Thyroid gland (tissue), 4 donors: Measurements from ENCODE around the gene AKAP6.

Source experiments
- POLR2A ChIP-seq, 2 donors: fragments of 450-650 bp; IDR thresholded peaks; one replicate each; pipeline ENCODE4 v1.6.1; 2017; ENCODE audit warnings: antibody characterized with exemption in 2 of 2, mild to moderate bottlenecking in 2 of 2, moderate library complexity in 1 of 2
- TF ChIP-seq, protein P1 (sequence below), 6 experiments: fragments of 200-600 bp in 3 of 6; fragments of 450-650 bp in 3 of 6; sonication (generic) in 3 of 6; IDR thresholded peaks; one replicate each; pipeline ENCODE4 v1.5.1; 2016 to 2019; ENCODE audit warnings: antibody characterized with exemption in 6 of 6, mild to moderate bottlenecking in 2 of 6, inconsistent platforms in 1 of 6, moderate library complexity in 1 of 6

DNA sequence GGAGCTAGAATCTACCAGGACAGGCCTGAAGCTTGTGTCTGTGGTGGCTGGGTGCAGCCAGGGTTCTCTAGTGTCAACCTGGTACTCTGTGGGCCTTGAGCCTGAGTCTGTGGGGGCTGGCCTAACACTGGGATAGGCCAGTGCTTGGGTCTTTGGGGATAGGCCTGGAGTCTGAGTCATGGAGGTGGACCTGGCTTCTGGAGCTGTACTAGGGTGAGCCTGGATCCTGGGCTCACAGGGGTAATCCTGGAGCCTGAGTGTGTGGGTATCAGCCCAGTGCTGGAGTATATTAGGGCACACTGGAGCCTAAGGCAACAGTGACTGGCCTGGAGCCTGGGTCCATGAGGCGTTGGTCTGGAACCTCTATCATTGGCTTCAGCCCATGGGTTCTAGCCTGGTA is 427.1 kb downstream of the AKAP6 start:
- TF ChIP-seq, protein P1, sequence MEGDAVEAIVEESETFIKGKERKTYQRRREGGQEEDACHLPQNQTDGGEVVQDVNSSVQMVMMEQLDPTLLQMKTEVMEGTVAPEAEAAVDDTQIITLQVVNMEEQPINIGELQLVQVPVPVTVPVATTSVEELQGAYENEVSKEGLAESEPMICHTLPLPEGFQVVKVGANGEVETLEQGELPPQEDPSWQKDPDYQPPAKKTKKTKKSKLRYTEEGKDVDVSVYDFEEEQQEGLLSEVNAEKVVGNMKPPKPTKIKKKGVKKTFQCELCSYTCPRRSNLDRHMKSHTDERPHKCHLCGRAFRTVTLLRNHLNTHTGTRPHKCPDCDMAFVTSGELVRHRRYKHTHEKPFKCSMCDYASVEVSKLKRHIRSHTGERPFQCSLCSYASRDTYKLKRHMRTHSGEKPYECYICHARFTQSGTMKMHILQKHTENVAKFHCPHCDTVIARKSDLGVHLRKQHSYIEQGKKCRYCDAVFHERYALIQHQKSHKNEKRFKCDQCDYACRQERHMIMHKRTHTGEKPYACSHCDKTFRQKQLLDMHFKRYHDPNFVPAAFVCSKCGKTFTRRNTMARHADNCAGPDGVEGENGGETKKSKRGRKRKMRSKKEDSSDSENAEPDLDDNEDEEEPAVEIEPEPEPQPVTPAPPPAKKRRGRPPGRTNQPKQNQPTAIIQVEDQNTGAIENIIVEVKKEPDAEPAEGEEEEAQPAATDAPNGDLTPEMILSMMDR (IDR thresholded peaks at IDR 0.05) = no peak
- no peak for TF ChIP-seq POLR2A (IDR thresholded peaks at IDR 0.05)
